Measurements from ENCODE around the gene NPEPL1. TPM values are rescaled to one million over a fixed set of nuclear protein-coding genes. Genes with fewer than 3 reads are reported as not detected.

Gene NPEPL1
- total RNA-seq, 1 donor from 2014 or later: 68.3 TPM

DNA sequence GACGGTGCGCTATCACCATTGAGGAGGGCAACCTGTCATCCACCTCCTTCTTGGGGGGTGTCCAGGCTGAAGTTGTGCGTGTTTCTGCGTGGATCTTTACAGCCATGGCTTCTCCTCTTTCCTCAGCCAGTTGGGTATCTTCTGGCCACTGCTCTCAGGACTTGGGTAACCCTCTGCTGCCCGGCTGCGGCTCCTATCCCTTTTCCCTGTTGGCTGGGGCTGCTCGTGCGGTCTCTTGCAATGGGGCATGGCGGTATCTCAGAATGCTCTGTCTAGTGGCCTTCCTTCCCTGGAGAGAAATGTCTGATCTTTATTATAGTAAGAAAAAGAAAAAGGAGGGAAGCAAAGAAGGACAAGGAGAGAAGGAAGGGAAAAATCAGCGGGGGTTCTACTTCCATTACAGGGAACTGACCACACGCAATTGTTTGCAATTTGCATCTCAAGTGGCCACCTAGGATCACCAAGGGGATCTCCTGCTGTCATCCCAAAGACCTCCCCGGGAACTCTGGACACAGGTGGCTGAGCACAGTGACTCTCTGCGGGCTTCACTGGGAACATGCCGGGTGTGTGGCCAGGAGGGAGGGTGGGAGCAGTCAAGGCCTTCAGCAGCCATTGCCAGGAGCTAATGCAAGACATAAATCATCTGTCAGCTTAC is 60.8 kb downstream of the NPEPL1 start:
- H3K27me3 ChIP-seq: no peaks in the 10 kb centered on the region
- H3K27ac ChIP-seq: no peak overlapping the region
- no peaks in the 10 kb centered on the region for H3K4me1 ChIP-seq
- no peak for DNase-seq (ENCODE audit: low spot score in 2 of 2)
- no peaks in the 10 kb centered on the region for H3K9me3 ChIP-seq
- H3K36me3 ChIP-seq: no peaks in the 10 kb centered on the region
- intact Hi-C loops (cut with DNase I): no loop called here
- TF ChIP-seq CTCF (IDR thresholded peaks at IDR 0.05): no peak
- no peak overlapping the region for H3K4me3 ChIP-seq

- Histone ChIP-seq H3K4me1 (no peaks in the 10 kb centered on the region), H3K36me3 (no peaks in the 10 kb centered on the region), H3K27me3 (no peaks in the 10 kb centered on the region), H3K9me3 (no peaks in the 10 kb centered on the region), H3K4me3 (no peak overlapping the region), H3K27ac (no peak overlapping the region)
- TF ChIP-seq CTCF (IDR thresholded peaks at IDR 0.05): no peak
- intact Hi-C loops (cut with DNase I): no loop called here
- no peak for DNase-seq (ENCODE audit: low spot score in 2 of 2)
These were observed 61.4 kb downstream of the NPEPL1 start for GRCh38 chr20:58753922-58754551.

DNA sequence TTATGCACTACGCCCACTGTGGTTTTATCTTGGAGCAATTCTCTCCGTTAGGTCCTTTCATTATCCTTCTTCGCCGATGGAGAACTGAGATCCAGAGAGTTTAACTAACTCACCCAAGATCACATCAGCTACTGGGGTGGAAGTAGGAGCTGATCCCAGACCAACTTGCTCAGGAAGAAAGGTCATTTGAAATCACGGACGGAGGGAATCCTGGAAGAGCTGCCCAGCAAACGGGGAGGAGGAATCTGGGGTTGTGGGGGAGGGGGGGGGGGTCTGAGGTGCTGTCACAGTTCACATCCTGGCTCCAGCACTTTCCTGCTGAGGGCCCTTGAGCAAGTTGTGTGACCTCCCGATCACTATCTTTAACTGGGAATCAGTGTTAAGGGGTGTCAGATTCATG is 62.0 kb downstream of the NPEPL1 start:
- H3K4me1 ChIP-seq: no peaks in the 10 kb centered on the region
- TF ChIP-seq CTCF (IDR thresholded peaks at IDR 0.05): no peak
- intact Hi-C loops (cut with DNase I): no loop called here
- H3K9me3 ChIP-seq: no peaks in the 10 kb centered on the region
- no peak overlapping the region for H3K27ac ChIP-seq
- no peak for DNase-seq (ENCODE audit: low spot score in 2 of 2)
- H3K36me3 ChIP-seq: no peaks in the 10 kb centered on the region
- no peak overlapping the region for H3K4me3 ChIP-seq
- H3K27me3 ChIP-seq: no peaks in the 10 kb centered on the region

DNA sequence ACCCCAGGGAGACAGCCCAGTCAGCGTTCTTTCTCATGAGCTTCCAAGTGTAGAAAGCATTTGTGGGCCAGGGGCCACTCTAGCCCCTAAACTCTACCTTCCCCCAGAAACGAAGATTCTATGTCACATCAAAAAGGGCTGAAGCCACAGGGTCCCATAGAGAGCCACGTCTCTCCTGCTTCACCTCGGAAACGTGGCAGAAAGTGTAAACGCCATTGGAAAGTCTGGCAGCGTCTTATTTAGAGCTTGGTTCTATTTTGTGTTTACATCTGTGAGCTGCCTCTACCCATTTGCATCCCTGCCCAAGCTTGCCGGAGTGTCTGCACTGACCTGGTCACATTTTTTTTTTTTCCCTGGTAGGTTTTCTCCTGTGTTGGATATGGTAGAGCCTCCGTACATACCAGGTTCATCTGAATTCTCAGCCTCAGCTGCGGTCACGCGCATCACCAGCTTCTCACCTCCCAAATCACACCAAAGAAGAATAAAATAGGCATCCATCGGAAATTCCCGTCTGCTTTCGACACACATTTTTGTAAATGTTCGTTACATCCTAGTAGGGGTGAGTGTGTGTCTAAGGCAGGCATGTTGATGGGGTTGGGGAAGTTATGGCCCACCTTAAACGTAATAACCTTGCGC is 62.6 kb downstream of the NPEPL1 start:
- Histone ChIP-seq H3K4me1 (no peaks in the 10 kb centered on the region), H3K4me3 (no peak overlapping the region), H3K27me3 (no peaks in the 10 kb centered on the region), H3K9me3 (no peaks in the 10 kb centered on the region), H3K27ac (no peak overlapping the region), H3K36me3 (no peaks in the 10 kb centered on the region)
- intact Hi-C loops (cut with DNase I): no loop called here
- DNase-seq (ENCODE audit: low spot score in 2 of 2): no peak
- TF ChIP-seq CTCF (IDR thresholded peaks at IDR 0.05): no peak

DNA sequence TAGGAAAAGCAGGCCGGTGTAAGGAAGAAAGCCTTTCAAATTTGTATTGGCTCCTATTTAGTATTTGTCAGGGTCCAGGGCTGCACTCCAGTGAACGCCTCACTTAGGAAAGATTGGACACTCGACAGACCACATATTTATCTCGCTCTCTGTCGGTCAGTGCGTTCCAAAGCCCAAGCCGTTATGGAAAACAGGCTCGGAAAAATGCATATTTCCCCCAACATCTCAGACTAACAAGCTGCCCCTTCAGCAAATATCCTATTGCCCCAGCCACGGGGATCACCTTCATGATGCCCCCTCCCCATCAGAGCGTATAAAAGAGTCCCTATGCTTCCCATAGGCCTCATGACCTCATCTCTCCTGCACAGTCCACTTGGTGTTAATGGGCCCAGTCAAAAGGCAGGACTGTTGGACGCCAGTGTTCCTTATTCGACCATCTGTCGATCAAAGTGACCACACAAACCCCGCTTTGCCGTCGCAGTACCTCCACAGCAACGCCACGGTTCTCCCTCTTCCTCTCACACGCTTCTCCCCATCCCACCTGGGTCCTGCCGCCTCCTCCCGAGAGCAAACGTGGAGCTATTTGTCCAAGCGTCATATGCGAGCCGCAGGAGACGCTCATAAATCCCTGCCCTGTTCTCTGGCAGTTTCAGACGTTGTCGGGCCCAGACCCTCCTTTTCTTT is 63.3 kb downstream of the NPEPL1 start:
- no peak for TF ChIP-seq CTCF (IDR thresholded peaks at IDR 0.05)
- Histone ChIP-seq H3K9me3 (no peaks in the 10 kb centered on the region), H3K27me3 (no peaks in the 10 kb centered on the region), H3K27ac (no peak overlapping the region), H3K4me3 (no peak overlapping the region), H3K4me1 (no peaks in the 10 kb centered on the region), H3K36me3 (no peaks in the 10 kb centered on the region)
- no peak for DNase-seq (ENCODE audit: low spot score in 2 of 2)
- intact Hi-C loops (cut with DNase I): no loop called here
